GM12891 (cell line): ENCODE measurements around the gene CD59.

Experiments used
- POLR2A ChIP-seq: IDR thresholded peaks from 2 replicates; pipeline ENCODE4 v1.6.1; 2011; ENCODE audit warnings: low read depth, low read length, control low read depth
- POLR2AphosphoS5 ChIP-seq: IDR thresholded peaks from 2 replicates; pipeline ENCODE4 v1.6.1; 2011; ENCODE audit warnings: low read depth, low read length, control low read depth
- SPI1 ChIP-seq: IDR thresholded peaks from 2 replicates; pipeline ENCODE4 v1.6.1; 2011; ENCODE audit warnings: low read depth, low read length, control low read depth
- TAF1 ChIP-seq: IDR thresholded peaks from 2 replicates; pipeline ENCODE4 v1.6.1; 2011; ENCODE audit warnings: low read depth, low read length, control low read depth

GRCh38 chr11:33667819-33668467 is 68.3 kb downstream of the CD59 start:
- TF ChIP-seq POLR2A (no peak), SPI1 (no peak), TAF1 (no peak), POLR2AphosphoS5 (no peak)
